C4-2B (cell line): Measurements from ENCODE around the gene CKMT2.

Source experiments
- CTCF ChIP-seq: fragments of 450-650 bp; conservative IDR thresholded peaks from 2 replicates; pipeline ENCODE4 v1.5.1; 2017; ENCODE audit warnings: mild to moderate bottlenecking
- ZFX ChIP-seq: fragments of 450-650 bp; IDR thresholded peaks from 2 replicates; pipeline ENCODE4 v1.6.1; 2017

GRCh38 chr5:81246697-81247096 lies 13.6 kb downstream of the CKMT2 start:
- TF ChIP-seq CTCF (no peak), ZFX (no peak)
